NCI-H2227 treated with DMSO at 0.1 percent for 48 hours (cell line): ENCODE measurements around the gene PKP1.

Experiments used
- DNase-seq: peaks from one replicate; lab custom pipeline; 2025; lab: John Stamatoyannopoulos, UW

PKP1 gene

DNA sequence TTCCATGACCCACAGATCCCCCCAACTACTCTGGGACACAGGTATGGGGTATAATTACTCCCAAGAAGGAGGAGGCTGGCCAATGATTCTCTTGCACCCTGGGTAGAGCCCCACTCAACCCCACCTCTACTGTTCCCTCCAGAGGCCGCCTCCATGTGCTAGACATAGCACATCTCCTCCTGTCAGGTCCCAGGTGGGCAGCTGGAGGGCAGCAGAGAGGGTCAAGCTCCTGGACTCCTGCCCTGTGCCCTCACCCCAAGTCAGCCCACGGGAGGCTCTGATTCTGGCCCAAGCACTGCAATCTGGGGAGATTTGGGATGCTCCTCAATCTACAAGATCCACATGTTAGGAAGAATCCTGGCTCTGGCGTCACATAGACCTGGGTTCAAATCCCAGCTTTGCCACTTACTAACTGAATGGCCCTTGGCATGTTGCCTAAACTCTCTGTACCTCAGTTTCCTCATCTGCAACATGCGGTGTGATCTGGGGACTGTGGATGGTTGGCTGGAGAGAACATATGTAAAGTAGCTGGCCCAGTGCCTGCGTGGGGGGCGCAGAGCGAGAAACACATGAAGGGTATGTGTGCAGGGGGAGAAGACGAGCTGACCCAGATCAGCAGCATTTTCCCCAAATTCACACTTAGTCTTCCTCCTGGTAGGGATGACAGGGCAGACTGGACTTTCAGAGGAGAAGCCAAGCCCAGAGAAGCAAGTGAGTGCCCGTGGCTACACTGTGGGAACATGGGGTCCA lies 71.0 kb downstream of the PKP1 start:
- no peak for DNase-seq

DNA sequence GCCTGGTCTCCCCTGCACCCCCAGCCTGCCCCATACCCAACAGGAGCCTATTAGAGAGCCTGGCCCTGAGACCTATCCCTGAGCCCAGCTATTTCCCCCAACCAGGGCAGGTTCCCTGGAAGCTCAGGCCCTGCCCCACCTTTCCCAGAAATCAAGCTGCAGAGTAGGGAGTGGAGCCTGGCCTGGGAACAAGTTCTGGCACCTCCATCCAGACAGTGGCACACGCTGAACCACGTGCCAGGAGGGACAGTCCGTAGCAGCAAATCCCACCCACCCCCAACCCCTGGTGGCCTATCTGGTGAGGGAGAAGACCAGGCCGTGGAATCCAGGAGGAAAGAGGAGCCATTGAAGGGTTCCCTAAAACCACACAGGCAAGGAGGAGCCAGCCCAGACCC lies 71.6 kb downstream of the PKP1 start:
- no peak for DNase-seq

DNA sequence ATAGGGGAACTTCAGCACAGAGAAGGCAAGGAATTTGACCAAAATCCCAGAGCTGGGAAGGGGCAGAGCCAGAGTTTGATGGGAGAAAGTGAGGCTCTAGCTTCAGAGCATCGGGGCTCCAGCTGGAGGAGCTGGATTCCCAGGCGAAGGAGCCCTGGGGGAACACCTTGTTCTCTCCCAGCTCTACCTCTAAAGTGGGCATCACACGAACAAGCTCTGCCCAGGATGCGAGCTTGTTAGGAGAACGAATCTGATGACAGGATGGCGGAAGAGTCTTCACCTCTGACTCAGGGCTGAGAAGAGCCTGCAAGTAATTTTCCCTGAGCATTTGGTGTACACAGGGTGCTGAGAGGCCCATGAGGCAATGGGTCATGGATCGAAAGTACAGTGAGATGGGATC lies 72.2 kb downstream of the PKP1 start:
- no peak for DNase-seq

DNA sequence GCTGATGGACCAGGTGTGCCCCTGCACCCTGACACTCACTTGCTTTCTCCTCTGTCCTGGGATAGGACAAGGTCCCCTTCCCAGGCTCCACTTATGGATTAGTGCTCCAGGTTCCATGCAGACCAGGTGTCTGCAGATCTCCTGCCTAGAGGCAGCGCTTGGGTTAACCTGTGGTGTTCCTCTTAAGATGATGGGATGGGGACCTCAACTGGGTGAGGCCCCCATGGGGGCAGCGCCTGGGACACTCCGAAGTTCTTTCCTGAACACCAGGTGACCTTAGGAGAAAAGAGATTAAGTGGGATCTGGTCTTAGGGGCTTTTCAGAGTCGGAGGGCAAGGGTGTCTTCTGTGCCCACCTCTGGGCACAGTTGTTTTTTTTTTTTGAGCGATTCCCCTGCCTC lies 72.9 kb downstream of the PKP1 start:
- no peak for DNase-seq

DNA sequence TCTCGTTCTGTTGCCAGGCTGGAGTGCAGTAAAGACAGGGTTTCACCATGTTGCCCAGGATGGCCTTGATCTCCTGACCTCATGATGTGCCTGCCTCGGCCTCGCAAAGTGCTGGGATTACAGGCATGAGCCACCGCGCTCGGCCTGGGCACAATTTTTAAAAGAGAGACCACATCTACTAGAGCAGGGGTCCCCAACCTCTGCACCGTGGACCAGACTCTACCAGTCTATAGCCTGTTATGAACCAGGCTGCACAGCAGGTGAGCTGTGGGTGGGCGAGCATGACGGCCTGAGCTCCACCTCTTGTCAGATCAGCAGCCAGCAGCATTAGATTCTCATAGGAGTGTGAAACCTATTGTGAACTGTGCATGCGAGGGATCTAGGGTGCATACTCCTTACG lies 73.4 kb downstream of the PKP1 start:
- no peak for DNase-seq

DNA sequence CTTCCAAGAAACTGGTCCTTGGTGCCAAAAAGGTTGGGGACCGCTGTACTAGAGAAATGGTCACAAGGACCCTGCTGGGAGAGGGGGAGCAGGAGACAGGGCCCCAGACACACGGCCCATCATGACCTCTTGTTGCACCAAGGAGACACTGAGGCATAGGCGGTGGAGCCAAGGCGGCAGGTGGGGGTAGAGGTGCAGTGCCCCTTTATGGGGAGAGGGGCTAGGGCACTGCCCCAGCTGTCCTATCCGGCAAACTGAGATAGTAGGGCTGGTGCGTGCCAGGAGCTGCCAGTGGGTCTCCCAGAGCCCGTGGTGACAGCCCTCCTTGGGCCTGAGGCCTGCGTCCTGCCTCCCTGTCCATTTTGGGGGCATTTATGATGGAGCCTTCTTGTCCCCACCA lies 73.9 kb downstream of the PKP1 start:
- DNase-seq: no peak

DNA sequence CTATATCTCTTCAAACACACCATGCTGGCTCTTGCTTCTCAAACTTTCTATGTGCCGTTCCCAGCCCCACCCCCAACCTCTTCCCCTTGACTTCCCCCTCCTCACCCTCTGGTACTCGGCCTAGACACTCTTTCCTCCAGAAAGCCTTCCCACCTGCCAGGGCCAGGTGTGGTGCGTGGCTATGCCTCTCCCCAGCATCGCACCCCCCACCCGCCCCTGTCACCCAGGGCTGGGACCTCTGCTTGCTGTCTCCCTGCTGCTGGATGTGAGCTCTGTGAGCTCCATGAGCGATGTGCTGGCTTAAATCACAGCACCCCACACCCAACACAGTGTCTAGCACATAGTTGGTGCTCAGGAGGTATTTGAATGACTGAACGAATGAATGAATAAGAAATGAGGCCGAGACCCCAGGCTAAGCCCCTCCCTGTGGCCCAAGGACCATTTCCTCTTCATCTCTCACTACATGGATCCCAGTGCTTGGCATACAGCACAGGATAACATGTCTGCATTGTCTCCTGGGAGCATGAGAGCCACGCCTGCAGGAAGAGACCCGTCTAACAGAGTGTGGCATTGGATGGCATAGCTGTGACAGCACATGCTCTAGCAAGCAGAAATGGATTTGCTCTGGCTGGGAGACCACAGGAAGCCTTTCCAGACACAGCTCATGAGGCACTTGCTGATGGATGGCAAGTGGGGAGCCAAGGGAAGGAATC lies 74.5 kb downstream of the PKP1 start:
- DNase-seq: no peak

DNA sequence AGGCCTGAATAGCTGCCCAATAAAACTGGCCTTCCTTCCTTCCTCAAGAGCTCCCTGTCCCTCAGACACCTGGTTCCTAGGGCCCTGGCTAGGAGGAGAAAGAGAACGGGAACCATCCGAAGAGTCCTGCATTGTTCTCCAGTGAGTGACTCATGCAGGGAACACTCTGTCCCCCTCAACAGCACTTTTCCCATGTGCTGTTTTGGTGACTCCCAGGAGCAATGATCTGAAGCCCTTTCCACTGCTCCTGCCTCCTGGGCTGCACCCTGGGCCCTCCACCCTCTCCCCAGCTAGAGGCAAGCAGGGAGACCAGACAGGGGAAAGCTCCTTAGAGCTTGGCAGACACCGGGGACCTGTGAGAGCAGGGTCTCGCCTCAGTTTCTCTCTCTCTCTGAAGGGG lies 75.3 kb downstream of the PKP1 start:
- no peak for DNase-seq

DNA sequence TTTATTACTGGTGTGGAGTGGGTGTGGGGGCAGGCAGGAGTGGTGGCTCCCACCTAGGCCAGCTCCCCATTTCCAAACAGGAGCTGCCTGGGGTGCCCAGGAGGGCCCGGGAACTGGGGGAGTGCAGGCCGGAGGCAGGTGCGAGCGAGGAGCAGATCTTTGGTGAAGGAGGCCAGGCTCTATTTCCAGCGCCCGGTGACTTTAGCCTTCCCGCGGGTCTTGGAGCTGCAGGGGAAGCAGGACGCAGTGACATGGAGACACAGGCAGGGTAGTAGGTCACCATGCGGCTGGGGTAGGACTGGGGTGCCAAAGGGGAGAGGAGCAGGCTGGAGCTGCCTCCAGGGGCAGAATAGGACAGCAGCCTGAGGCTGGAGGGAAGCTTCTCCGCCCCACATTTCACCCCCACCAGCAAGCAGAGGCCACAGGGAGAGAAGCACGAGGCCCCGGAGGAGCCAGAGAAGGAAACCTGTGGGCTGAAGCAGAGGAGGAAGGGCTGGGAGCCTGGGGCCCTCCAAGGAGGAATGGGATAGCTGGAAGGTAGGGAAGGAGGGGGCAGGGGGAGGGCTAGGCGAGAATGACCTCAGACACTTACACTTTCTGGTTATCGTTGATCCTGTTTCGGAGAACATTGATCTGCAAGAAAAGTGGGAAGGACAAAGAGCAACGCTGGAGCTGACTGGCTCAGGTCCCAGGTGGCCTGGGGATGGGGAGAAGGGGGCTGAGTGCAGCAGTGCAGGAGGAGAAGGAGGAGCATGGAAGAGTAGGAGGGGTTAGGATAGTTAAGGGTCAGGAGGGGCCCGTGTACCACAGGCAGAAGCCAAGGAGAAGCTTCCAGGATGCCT lies 75.9 kb downstream of the PKP1 start:
- no peak for DNase-seq

DNA sequence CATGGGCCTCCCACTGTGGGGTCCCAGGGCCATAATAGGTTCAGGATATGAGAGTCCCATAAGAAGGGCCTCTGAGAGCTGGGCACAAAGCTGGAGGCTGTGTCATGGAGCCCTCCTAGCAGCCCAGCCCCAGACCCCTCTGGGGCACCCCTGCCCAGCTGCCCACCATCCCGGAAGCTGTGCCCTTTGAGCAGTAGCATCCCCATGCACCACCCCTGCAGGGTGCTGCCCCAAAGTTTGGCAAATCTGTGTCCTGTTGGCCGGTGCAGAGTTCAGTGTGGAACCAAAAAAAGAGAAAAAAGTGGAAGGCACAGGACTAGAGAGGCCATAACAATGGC lies 76.5 kb downstream of the PKP1 start:
- no peak for DNase-seq

DNA sequence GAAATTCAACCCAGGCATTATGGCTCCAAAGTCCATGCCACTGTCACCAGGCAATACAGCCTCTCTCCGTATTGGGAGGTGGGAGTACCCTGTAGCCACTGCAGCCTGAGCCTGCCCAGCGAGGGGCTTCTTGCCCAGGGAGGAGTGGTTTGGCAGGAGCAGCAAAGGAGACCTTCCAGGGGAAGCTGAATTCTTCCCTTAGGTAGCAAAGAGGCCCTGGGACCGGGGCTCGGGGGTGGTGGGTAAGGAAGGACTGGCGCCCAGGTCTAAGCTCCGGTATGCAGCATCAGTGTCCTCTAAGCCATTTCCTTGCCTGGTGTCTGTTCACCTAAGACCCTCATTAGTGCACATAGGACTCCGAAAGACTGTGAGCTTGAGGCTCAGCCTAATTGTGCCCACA lies 77.2 kb downstream of the PKP1 start:
- DNase-seq: no peak

DNA sequence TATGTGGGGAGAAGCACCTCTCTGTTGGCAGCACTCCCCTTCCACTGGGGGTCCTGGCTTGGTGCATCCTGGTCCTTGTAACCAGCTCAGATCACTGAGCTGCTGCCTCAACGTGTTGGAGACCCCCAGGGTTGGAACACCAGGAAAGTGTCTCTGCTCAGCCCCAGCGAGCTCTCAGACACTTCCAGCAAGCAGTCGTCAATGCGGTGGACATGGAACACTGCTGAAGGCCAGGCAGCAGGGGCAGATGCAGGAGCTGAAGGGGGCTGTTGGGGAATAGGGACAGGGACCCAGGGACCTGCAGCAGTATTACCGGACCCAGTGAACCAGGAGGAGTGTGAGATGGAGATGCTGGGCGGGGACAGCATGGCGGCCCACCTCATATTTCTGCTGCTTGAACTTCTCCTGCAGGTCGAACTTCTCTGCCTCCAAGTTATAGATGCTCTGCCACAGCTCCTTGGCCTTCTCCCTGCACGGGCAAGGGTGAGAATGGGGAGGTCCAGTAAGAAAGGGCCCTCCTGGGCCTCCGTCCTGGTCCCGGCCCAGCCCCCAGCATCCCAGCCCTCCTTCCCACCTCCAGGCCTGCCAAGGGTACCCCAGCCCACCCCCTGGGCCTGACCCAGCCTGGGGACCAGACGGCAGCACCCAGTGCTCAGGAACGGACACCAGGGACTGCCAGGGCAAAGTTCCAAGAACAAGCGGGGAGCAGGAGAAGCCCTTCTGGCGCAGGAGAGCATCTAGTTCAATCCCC lies 77.8 kb downstream of the PKP1 start:
- DNase-seq: no peak

DNA sequence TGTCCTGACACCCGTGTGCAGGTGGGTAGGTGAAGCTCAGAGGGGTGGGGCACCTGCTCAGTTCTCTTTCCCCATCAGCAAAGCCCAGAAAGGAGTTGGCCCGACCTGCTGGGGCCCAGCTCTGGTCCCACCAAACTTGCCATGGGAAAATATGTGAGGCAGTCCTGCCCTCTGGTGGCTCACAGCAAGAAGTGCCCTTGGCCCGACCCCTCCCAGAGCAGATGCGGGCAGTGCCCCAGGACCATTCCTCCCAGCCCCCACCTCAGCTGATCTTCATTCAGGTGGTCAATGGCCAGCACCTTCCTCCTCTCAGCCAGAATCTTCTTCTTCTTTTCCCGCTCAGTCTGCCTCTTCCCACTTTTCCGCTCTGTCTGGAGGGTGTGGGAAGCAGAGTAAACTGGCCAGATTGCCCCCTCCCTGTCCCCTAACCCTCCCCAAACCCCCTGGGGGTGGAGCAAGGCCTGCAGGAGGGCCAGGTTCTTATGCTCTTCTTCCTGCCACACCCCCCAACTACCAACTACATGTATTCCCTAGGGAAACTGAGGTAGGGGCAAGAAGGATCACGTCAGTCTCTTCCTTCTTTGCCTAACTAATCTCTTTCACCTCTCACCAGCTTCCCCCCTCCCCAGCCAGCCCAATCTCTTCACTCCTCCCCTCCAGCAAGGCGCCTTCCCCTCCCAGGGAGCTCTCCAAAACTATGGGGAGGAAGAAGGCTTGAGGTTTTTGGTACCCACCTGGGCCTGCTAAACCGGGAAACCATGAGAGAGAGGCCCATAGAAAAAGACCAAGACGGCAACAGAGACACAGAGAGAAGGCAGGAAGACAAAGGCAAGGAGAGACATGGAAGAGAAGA lies 78.6 kb downstream of the PKP1 start:
- DNase-seq: no peak

DNA sequence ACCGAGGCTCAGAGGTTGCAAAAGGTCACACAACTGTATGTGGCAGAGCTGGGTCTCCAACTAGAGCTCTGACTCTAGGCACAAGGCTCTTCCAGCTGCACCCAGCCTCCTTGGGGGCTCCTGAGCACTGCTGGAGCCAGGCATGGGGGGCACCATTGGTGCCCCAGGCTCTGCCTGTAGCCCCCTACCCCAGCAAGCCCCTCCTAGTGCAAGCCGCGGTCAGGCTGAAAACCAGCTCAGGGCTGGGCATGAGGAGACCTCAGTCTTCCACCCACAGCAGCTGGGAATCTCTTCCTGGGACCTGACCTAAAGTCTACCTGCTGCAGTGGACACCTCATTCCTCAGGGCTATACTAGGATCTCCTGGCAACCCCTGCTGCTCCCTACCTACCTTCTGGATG lies 79.6 kb downstream of the PKP1 start:
- no peak for DNase-seq

DNA sequence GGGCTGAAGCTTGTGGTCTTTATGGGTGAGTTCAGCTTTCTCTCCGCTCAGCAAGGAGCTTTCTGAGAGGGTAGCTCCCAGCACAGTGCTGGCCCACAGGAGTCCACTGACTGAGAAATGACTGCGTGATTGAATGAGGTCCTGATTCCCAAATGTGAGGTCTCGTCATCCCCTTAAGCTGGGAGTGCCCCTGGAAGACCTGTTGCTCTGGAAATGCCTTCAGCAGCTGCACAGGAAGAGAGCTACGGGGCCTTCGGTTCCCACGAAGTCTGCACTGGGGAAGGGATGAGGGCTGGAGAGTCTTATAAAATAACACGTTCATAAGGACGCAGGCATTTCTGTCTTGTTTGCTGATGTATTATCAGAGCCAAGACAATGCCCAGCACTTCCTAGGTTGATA lies 80.2 kb downstream of the PKP1 start:
- DNase-seq: no peak

DNA sequence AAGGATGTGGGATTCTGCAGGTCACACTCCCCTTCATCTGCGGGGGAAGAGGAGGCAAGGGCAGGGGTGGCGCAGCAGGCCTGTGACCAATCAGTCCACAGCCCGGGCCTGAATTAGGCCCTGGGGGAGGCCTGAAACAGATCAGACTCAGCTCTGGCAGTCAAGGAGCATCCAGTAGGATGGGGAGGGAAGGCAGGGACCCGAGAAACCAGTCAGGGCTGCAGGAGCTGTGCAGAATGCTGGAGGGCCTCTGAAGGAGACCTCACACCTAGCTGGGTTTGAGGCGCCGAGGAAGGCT lies 81.5 kb downstream of the PKP1 start:
- DNase-seq: no peak

DNA sequence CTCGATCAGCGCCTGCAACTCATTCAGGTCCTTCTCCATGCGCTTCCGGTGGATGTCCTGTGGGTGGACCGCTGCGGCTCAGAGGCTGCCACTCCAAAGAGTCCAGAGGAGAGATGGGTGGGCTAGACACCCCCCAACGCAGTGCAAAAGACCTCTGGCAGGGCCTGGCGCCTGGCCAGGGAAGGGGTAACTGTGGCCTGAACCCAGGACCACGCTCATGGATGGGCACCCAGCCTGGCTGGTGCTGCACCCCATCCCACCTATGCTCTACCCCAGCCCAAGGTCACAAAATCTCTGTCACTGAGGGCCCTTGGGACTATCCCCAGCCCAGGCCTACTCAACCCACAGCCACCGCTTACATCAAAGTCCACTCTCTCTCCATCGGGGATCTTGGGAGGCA lies 81.9 kb downstream of the PKP1 start:
- no peak for DNase-seq

DNA sequence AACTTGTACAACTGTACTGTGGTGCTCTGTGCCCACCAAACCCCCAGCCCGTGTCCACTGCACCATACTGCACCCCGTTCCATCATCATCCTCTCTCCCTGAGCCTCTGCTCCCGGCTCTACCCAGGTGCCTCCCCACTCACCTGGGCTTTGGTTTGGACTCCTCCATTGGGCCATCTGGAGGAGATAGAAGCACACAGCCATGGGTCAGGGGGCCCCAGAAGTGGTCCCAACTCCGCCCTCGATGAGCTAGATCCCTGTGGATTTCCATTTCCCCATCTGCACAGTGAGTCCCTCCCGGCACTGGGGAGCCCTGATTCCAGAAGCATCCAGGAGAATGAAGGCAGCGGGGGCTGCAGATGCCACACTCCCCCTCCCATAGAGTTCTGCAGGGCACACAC lies 83.4 kb downstream of the PKP1 start:
- DNase-seq: no peak

DNA sequence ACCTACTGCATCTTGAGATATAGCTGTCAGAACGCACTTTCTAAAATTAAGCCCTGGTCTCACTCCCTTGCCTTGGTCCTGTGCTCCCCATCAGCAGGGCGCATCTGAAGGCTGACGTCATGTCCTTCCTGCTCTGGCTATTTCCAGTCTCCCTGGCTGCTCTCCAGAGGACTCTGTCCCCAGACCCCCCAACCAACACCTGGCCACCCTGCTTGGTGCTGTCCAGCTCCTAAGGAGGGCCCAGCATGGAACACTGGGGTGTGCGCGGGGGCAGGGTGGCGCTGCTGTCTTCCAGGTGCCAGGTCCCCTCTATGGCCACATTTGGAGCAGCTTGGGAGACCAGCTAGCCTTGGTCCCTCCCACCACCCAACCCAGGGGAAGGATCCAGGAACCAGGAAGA lies 85.9 kb downstream of the PKP1 start:
- DNase-seq: no peak

DNA sequence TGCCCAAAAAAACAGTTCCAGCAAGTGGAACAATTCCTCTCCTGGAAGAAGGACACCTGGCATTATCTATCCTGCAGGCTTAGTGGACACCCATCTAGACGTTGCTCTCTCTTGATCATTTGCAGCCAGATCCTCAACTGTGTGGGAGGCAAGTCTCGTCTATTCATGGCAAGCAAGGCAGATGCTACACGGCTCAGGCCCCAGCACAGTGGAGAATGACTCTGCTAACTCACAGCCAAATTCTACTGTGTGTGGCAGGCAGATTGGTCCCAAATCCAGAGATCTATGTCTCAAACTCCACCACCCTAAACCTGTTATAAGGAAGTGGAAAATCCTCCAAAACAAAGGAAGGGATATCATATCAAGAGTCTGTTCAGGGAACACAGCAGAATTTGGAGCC lies 87.2 kb downstream of the PKP1 start:
- DNase-seq: no peak

DNA sequence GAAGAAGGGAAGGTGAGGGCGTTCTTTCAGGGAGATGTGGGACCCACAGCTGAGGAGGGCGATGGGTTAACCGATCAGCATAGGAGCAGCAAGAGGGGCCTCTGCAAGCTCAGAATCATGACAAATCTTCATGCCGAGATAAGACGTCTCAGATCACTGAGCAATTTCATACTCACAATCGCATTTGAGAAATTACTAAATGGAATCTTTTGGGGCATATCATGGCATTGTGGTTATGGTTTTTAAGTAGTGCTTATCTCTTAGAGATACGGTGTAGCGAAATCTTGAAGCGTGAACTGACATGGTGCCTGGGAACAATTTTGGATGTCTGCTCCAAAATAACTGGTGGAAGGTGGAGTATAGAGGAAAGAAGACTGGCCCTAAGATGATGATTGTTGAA lies 88.0 kb downstream of the PKP1 start:
- DNase-seq: no peak

DNA sequence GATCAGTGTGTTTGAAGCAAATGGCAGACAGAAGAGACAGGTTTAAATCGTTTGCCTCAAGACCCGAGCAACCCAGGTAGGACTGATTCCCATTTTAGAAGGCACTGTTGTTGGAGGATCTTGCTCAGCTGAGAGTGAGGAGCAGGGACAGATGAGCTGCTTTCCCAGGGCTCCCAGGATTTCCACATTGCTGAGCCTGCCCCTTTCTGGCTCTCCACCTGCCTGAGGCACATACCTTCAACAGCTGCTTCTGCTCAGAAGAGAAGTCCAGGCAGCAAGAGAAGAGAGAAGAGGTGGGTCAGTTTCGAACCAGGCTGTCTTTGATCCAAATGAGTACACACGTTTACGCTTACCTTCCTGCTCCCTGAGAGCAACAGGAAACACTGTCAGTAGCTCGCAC lies 88.5 kb downstream of the PKP1 start:
- no peak for DNase-seq
